ENCODE measurements around the gene ZNF556.

ZNF556 gene

GRCh38 chr19:2845107-2845506 is 22.0 kb upstream of the ZNF556 start:
- Histone ChIP-seq H3K27me3 (ENCODE audit: insufficient read depth, poor library complexity, severe bottlenecking) (no peaks in the 10 kb centered on the region), H3K4me3 (replicated peaks; ENCODE audit: insufficient read depth, low read length) (no peak overlapping the region), H3K27ac (replicated peaks) (no peak overlapping the region)
- TF ChIP-seq, protein P1, sequence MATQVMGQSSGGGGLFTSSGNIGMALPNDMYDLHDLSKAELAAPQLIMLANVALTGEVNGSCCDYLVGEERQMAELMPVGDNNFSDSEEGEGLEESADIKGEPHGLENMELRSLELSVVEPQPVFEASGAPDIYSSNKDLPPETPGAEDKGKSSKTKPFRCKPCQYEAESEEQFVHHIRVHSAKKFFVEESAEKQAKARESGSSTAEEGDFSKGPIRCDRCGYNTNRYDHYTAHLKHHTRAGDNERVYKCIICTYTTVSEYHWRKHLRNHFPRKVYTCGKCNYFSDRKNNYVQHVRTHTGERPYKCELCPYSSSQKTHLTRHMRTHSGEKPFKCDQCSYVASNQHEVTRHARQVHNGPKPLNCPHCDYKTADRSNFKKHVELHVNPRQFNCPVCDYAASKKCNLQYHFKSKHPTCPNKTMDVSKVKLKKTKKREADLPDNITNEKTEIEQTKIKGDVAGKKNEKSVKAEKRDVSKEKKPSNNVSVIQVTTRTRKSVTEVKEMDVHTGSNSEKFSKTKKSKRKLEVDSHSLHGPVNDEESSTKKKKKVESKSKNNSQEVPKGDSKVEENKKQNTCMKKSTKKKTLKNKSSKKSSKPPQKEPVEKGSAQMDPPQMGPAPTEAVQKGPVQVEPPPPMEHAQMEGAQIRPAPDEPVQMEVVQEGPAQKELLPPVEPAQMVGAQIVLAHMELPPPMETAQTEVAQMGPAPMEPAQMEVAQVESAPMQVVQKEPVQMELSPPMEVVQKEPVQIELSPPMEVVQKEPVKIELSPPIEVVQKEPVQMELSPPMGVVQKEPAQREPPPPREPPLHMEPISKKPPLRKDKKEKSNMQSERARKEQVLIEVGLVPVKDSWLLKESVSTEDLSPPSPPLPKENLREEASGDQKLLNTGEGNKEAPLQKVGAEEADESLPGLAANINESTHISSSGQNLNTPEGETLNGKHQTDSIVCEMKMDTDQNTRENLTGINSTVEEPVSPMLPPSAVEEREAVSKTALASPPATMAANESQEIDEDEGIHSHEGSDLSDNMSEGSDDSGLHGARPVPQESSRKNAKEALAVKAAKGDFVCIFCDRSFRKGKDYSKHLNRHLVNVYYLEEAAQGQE (IDR thresholded peaks at IDR 0.05; ENCODE audit: insufficient replicate concordance, low read depth): no peak
- TF ChIP-seq GABPA (IDR thresholded peaks at IDR 0.05; ENCODE audit: low read depth) (no peak), CTCF (IDR thresholded peaks at IDR 0.05; ENCODE audit: insufficient read depth, low read length) (no peak), SPI1 (IDR thresholded peaks at IDR 0.05; ENCODE audit: borderline replicate concordance, low read depth) (no peak), POLR2AphosphoS5 (IDR thresholded peaks at IDR 0.05; ENCODE audit: low read depth) (no peak)
- DNase-seq (ENCODE audit: low read depth in 1 of 2, low spot score in 1 of 2): no peak

DNA sequence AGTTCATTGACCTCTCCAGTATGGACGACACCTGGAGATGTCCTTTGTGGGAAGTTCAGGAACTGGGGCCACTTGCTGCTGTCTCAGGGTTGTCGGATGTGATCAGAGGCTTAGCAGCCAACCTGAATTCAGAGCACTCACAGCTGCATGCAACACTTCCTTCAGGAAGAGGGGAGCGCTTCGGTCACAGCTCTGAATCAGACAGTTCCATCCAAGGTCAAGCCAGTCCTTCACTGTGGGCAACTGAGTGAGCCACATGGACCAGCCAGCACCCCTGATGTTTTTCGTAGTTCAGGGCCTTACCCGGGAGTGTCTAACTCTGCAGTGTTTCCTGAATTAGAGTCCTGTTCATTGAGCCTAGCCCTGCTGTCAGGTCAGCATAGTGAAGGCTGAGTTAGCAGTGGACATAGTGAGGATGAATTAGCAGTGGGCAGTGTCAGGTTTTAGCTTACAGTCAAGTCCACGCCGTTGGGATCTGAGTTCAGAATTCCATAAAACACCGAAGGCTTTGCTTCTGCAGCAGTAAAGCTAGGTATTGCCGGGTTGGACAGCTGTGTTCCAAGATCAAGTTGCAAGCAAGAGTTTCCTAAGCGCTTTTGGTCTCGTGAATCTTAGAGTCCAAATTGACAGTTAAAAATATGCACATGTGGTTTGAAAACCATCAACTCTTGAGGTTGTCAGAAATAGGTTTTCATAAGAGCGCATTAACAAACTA is 20.8 kb upstream of the ZNF556 start:
- H3K27me3 ChIP-seq (ENCODE audit: insufficient read depth, poor library complexity, severe bottlenecking): no peaks in the 10 kb centered on the region
- no peak overlapping the region for H3K27ac ChIP-seq (replicated peaks)
- TF ChIP-seq CTCF (IDR thresholded peaks at IDR 0.05; ENCODE audit: insufficient read depth, low read length) (no peak), POLR2AphosphoS5 (IDR thresholded peaks at IDR 0.05; ENCODE audit: low read depth) (no peak)
- TF ChIP-seq, protein P1 (IDR thresholded peaks at IDR 0.05; ENCODE audit: insufficient replicate concordance, low read depth): no peak
- DNase-seq (ENCODE audit: low read depth in 1 of 2, low spot score in 1 of 2): no peak
- no peak overlapping the region for H3K4me3 ChIP-seq (replicated peaks; ENCODE audit: insufficient read depth, low read length)

GRCh38 chr19:2847507-2847906 is 19.6 kb upstream of the ZNF556 start:
- DNase-seq (ENCODE audit: low read depth in 1 of 2, low spot score in 1 of 2): no peak
- no peak for TF ChIP-seq CTCF (IDR thresholded peaks at IDR 0.05; ENCODE audit: insufficient read depth, low read length)
- TF ChIP-seq SPI1 (IDR thresholded peaks at IDR 0.05; ENCODE audit: borderline replicate concordance, low read depth): no peak
- TF ChIP-seq, protein P1 (IDR thresholded peaks at IDR 0.05; ENCODE audit: insufficient replicate concordance, low read depth): no peak
- TF ChIP-seq GABPA (IDR thresholded peaks at IDR 0.05; ENCODE audit: low read depth): no peak
- no peak for TF ChIP-seq POLR2AphosphoS5 (IDR thresholded peaks at IDR 0.05; ENCODE audit: low read depth)
- H3K27me3 ChIP-seq (ENCODE audit: insufficient read depth, poor library complexity, severe bottlenecking): no peaks in the 10 kb centered on the region
- no peak overlapping the region for H3K4me3 ChIP-seq (replicated peaks; ENCODE audit: insufficient read depth, low read length)
- H3K27ac ChIP-seq (replicated peaks): no peak overlapping the region

Data from HL-60 (cell line).